IMR-90 (cell line): ENCODE data around the gene TANGO2. TPM values are rescaled to one million over a fixed set of nuclear protein-coding genes. Genes with fewer than 3 reads are reported as not detected.

ENCODE experiments used
- ATAC-seq: fragments of 200-7000 bp; cut with Tn5 transposase; 2 replicates; pipeline ENCODE4 v1.9.1; 2020; ENCODE audit warnings: low read depth, mild to moderate bottlenecking, moderate library complexity
- BruUV-seq: library from RNA; stranded (reverse); fragments of 400-500 nt; replicated peaks from 2 replicates; lab custom pipeline; 2021; lab: Mats Ljungman, UMichigan
- CTCF ChIA-PET: fragments of 300-600 bp; formaldehyde crosslinking; extraction: SDS; loops from one replicate; lab custom pipeline; 2021; ENCODE audit warnings: antibody characterized with exemption; lab: Yijun Ruan, JAX
- POLR2A ChIA-PET: fragments of 300-600 bp; sonication (Branson Sonifier 250); formaldehyde crosslinking; loops from one replicate; lab custom pipeline; 2022; ENCODE audit warnings: antibody characterized with exemption; ENCODE audit not compliant: unreplicated experiment; lab: Charles Lee
- DNase-seq: peaks from one replicate; pipeline ENCODE4 v3.0.0; 2013
- H2AFZ ChIP-seq: replicated peaks from 2 replicates; pipeline ENCODE3; 2013; ENCODE audit warnings: low read length, mild to moderate bottlenecking; ENCODE audit not compliant: poor library complexity
- H2AK5ac ChIP-seq: 2 replicates; pipeline ENCODE4 v1.6.1; 2013; ENCODE audit warnings: low read depth, low read length, inconsistent platforms
- H2AK9ac ChIP-seq: replicated peaks from 2 replicates; pipeline ENCODE3; 2013; ENCODE audit warnings: mild to moderate bottlenecking, low read depth, low read length, moderate library complexity; ENCODE audit not compliant: poor library complexity
- H2BK120ac ChIP-seq: 2 replicates; pipeline ENCODE4 v1.6.1; 2013; ENCODE audit warnings: low read depth, low read length, inconsistent platforms
- H2BK15ac ChIP-seq: 3 replicates; pipeline ENCODE4 v1.6.1; 2013; ENCODE audit warnings: low read depth, low read length, inconsistent platforms
- H2BK20ac ChIP-seq: 2 replicates; pipeline ENCODE4 v1.6.1; 2013; ENCODE audit warnings: low read depth, mild to moderate bottlenecking, inconsistent platforms, low read length, moderate library complexity
- H2BK5ac ChIP-seq: 2 replicates; pipeline ENCODE4 v1.6.1; 2013; ENCODE audit warnings: mild to moderate bottlenecking, low read depth, low read length, inconsistent platforms; ENCODE audit not compliant: poor library complexity, severe bottlenecking
- H3K14ac ChIP-seq: replicated peaks from 2 replicates; pipeline ENCODE4 v1.6.1; 2013; ENCODE audit warnings: low read depth, low read length, inconsistent platforms
- H3K18ac ChIP-seq: 2 replicates; pipeline ENCODE4 v1.6.1; 2013; ENCODE audit warnings: low read depth, low read length, control low read depth
- H3K23ac ChIP-seq: 2 replicates; pipeline ENCODE4 v1.6.1; 2013; ENCODE audit warnings: low read depth, low read length, inconsistent platforms
- H3K27ac ChIP-seq: 2 replicates; pipeline ENCODE4 v1.5.1; 2013; ENCODE audit warnings: mild to moderate bottlenecking, control low read depth, low read length; ENCODE audit not compliant: insufficient read depth
- H3K27me3 ChIP-seq: 2 replicates; pipeline ENCODE4 v1.6.1; 2013; ENCODE audit warnings: low read length; ENCODE audit not compliant: control insufficient read depth, insufficient read depth
- H3K36me3 ChIP-seq: 2 replicates; pipeline ENCODE4 v1.6.1; 2013; ENCODE audit warnings: low read length, mixed read lengths; ENCODE audit not compliant: control insufficient read depth, insufficient read depth
- H3K4ac ChIP-seq: 2 replicates; pipeline ENCODE4 v1.6.1; 2013; ENCODE audit warnings: low read depth, low read length, inconsistent platforms
- H3K4me1 ChIP-seq: 2 replicates; pipeline ENCODE4 v1.6.1; 2013; ENCODE audit warnings: low read length, mixed read lengths; ENCODE audit not compliant: control insufficient read depth, insufficient read depth
- H3K4me2 ChIP-seq: 2 replicates; pipeline ENCODE4 v1.6.1; 2013; ENCODE audit warnings: low read depth, mild to moderate bottlenecking, control low read depth, low read length, moderate library complexity
- H3K4me3 ChIP-seq: 2 replicates; pipeline ENCODE4 v1.5.1; 2013; ENCODE audit warnings: low read depth, mild to moderate bottlenecking, control low read depth, low read length, moderate library complexity; ENCODE audit not compliant: insufficient read depth
- H3K56ac ChIP-seq: 2 replicates; pipeline ENCODE4 v1.6.1; 2013; ENCODE audit warnings: low read length, inconsistent platforms; ENCODE audit not compliant: insufficient read depth; ENCODE audit errors: extremely low read depth
- H3K79me1 ChIP-seq, 2 experiments: 2 replicates each; pipeline ENCODE4 v1.6.1; 2013; ENCODE audit warnings: low read length in 2 of 2, inconsistent platforms in 1 of 2, low read depth in 1 of 2
- H3K9ac ChIP-seq: 2 replicates; pipeline ENCODE4 v1.6.1; 2013; ENCODE audit warnings: low read depth, low read length, control low read depth
- H3K9me1 ChIP-seq: 2 replicates; pipeline ENCODE4 v1.6.1; 2013; ENCODE audit warnings: low read length, inconsistent platforms; ENCODE audit not compliant: insufficient read depth
- H3K9me3 ChIP-seq: 2 replicates; pipeline ENCODE4 v1.6.1; 2013; ENCODE audit warnings: low read length; ENCODE audit not compliant: control insufficient read depth, insufficient read depth
- H4K20me1 ChIP-seq: 2 replicates; pipeline ENCODE4 v1.6.1; 2013; ENCODE audit warnings: low read length, inconsistent platforms; ENCODE audit not compliant: insufficient read depth
- H4K5ac ChIP-seq: 2 replicates; pipeline ENCODE4 v1.6.1; 2013; ENCODE audit warnings: mild to moderate bottlenecking, low read depth, low read length, control low read depth
- H4K8ac ChIP-seq, 2 experiments: 2 replicates each; pipeline ENCODE4 v1.6.1; 2013; ENCODE audit warnings: low read depth in 2 of 2, low read length in 2 of 2, control low read depth in 1 of 2, inconsistent platforms in 1 of 2
- H4K91ac ChIP-seq: 2 replicates; pipeline ENCODE4 v1.6.1; 2013; ENCODE audit warnings: low read depth, low read length, inconsistent platforms; ENCODE audit not compliant: insufficient read depth
- BHLHE40 ChIP-seq: fragments of 150-350 bp; IDR thresholded peaks from 2 replicates; pipeline ENCODE4 v1.6.1; 2016; ENCODE audit warnings: mild to moderate bottlenecking, low read depth, low read length
- CTCF ChIP-seq: conservative IDR thresholded peaks from 2 replicates; pipeline ENCODE4 v1.5.1; 2012; ENCODE audit warnings: mild to moderate bottlenecking, low read depth, low read length, improper control_type of control experiment
- ELK1 ChIP-seq: fragments of 150-350 bp; IDR thresholded peaks from 2 replicates; pipeline ENCODE4 v1.6.1; 2016; ENCODE audit warnings: low read depth, mild to moderate bottlenecking, low read length, moderate library complexity, borderline replicate concordance
- FOS ChIP-seq: fragments of 150-350 bp; IDR thresholded peaks from 2 replicates; pipeline ENCODE4 v1.6.1; 2016; ENCODE audit warnings: low read depth, low read length
- MAZ ChIP-seq: IDR thresholded peaks from 2 replicates; pipeline ENCODE4 v1.6.1; 2012; ENCODE audit warnings: low read depth, mild to moderate bottlenecking, low read length, improper control_type of control experiment, moderate library complexity, borderline replicate concordance
- MXI1 ChIP-seq: IDR thresholded peaks from 2 replicates; pipeline ENCODE4 v1.6.1; 2012; ENCODE audit warnings: low read depth, mild to moderate bottlenecking, low read length, moderate library complexity, borderline replicate concordance
- NFE2L2 ChIP-seq: fragments of 150-350 bp; IDR thresholded peaks from 2 replicates; pipeline ENCODE4 v1.6.1; 2016; ENCODE audit warnings: low read depth, mild to moderate bottlenecking, low read length
- POLR2A ChIP-seq: IDR thresholded peaks from 2 replicates; pipeline ENCODE4 v1.6.1; 2012; ENCODE audit warnings: mild to moderate bottlenecking, low read depth, low read length
- RAD21 ChIP-seq: IDR thresholded peaks from 2 replicates; pipeline ENCODE4 v1.6.1; 2012; ENCODE audit warnings: low read length, improper control_type of control experiment
- RCOR1 ChIP-seq: IDR thresholded peaks from 2 replicates; pipeline ENCODE4 v1.6.1; 2012; ENCODE audit warnings: mild to moderate bottlenecking, low read length, improper control_type of control experiment; ENCODE audit not compliant: insufficient replicate concordance
- RFX5 ChIP-seq: IDR thresholded peaks from 2 replicates; pipeline ENCODE4 v1.8.0; 2012; ENCODE audit warnings: low read depth, mild to moderate bottlenecking, low read length, moderate library complexity
- SMC3 ChIP-seq: fragments of 150-350 bp; IDR thresholded peaks from 2 replicates; pipeline ENCODE4 v1.6.1; 2016; ENCODE audit warnings: low read depth, mild to moderate bottlenecking, antibody characterized with exemption, low read length, moderate library complexity
- USF2 ChIP-seq: fragments of 150-350 bp; IDR thresholded peaks from 2 replicates; pipeline ENCODE4 v1.6.1; 2017; ENCODE audit warnings: mild to moderate bottlenecking, antibody characterized with exemption, low read length, low read depth
- WGBS, 2 experiments: methylation state at CpG; one replicate each; pipeline versions ENCODE4 v1.1.5 to v1.1.7; 2013; ENCODE audit warnings: missing lambda C conversion rate in 2 of 2; ENCODE audit not compliant: insufficient read length in 1 of 2; ENCODE audit errors: extremely low coverage in 2 of 2; 5-methylcytosine and 5-hydroxymethylcytosine counted together
- dilution Hi-C: fragments of 300-500 bp; cut with HindIII; formaldehyde crosslinking; loops from one replicate; pipeline ENCODE4 v1.14.3; 2018; ENCODE audit warnings: low sequenced_read_pairs; ENCODE audit not compliant: unreplicated experiment
- in situ Hi-C: fragments of 300-500 bp; cut with MboI; formaldehyde crosslinking; loops from 3 replicates; pipeline ENCODE4 v1.14.3; 2019; ENCODE audit warnings: low sequenced_read_pairs, inconsistent platforms, mixed read lengths
- intact Hi-C: fragments of 100-400 bp; cut with micrococcal nuclease; formaldehyde crosslinking; loops from 2 replicates; pipeline ENCODE4 v1.10.0; 2022
- polyA plus RNA-seq, 3 experiments: library from polyadenylated mRNA; depleted of rRNA; stranded (reverse); fragments of >200 nt; gene quantifications; 2 replicates each; pipeline ENCODE4 v1.2.3, GENCODE V29; 2012; ENCODE audit warnings: low replicate concordance in 1 of 3
- total RNA-seq: library from RNA; depleted of rRNA; stranded (reverse); fragments of >200 nt; gene quantifications from 2 replicates; pipeline ENCODE4 v1.2.3, GENCODE V29; 2012

The TANGO2 gene
- total and polyA plus RNA-seq, 2 of the 4 experiments (the other 2 are of a cell fraction) = 45.1 to 75.1 TPM

GRCh38 chr22:20080776-20081654 lies 60.1 kb downstream of the TANGO2 start:
- Histone ChIP-seq H3K4ac (peak overlapping the region; percentile 97), H4K8ac (peak overlapping the region; percentile 92 to 96), H3K9ac (peak overlapping the region; percentile 96), H3K36me3 (peaks cover 5% of the 10 kb centered on the region), H3K23ac (peak overlapping the region; percentile 100), H3K18ac (peak overlapping the region; percentile 18), H2BK15ac (0 out of 3 replicates have a peak overlapping the region, but pooled peaks have one; percentile 30), H3K4me3 (peak overlapping the region; percentile 83), H2AK5ac (peak overlapping the region; percentile 99), H4K91ac (peak overlapping the region; percentile 96), H3K14ac (peak overlapping the region; percentile 98), H2AFZ (peak overlapping the region; percentile 77), H3K56ac (peak overlapping the region; percentile 99), H3K27ac (peak overlapping the region; percentile 87), H3K27me3 (no peaks in the 10 kb centered on the region), H3K4me2 (peak overlapping the region; percentile 97), H4K20me1 (peaks cover 51% of the 10 kb centered on the region), H2BK20ac (peak overlapping the region; percentile 14; the same call in 1 of the 2 replicates), H4K5ac (peak overlapping the region; percentile 83), H3K9me1 (peaks cover 28% of the 10 kb centered on the region), H2BK5ac (peak overlapping the region; percentile 82), H2BK120ac (peak overlapping the region; percentile 39; the same call in 1 of the 2 replicates), H3K79me1 (peaks cover 4 to 43% of the 10 kb centered on the region in 2 experiments), H2AK9ac (peak overlapping the region; percentile 100), H3K9me3 (no peaks in the 10 kb centered on the region), H3K4me1 (peaks cover 19% of the 10 kb centered on the region)
- dilution Hi-C loops = no loop called here
- peak; percentile 67 for DNase-seq
- peak; percentile 7 for ATAC-seq
- intact Hi-C loops = no loop called here
- in situ Hi-C loops = no loop called here
- BruUV-seq = no TSS peak
- ChIA-PET CTCF (no interaction called here), POLR2A (interaction anchor here (0.6 to 1.0 kb wide), 2 partner anchors 12 to 37 kb away, joined by 3 read pairs; partner anchors contain the start of gene TRMT2A)
- WGBS, 2 experiments = 6% methylated on average over 13 of the region's 27 CpGs; no CpG with 5 or more reads in 1 of the 2 experiments
- TF ChIP-seq RAD21 (no peak), FOS (no peak), CTCF (no peak), BHLHE40 (no peak), MXI1 (peak; percentile 38; the same call in 1 of the 2 replicates), USF2 (no peak), SMC3 (no peak), POLR2A (0 out of 2 replicates have a peak, but pooled peaks have one; percentile 32), ELK1 (no peak), RCOR1 (no peak), RFX5 (no peak), NFE2L2 (no peak), MAZ (no peak)
